Stimulated activated CD4-positive, alpha-beta T cell treated with anti-CD3 and anti-CD28 coated beads, Interleukin-1b, Interleukin-23, amount 100 ng/mL, for 1 hour (primary cell): Measurements from ENCODE around the gene GPR33.
"Not testable (repeated sequence)": the region's sequence is repeated elsewhere in the genome, so short reads cannot be mapped to it uniquely, and the experiment has no call there.

ENCODE experiments used
- DNase-seq, 2 donors: peaks; one replicate each; pipeline ENCODE4 v3.0.0-alpha.2; 2020; ENCODE audit warnings: low read depth in 2 of 2

Gene GPR33

GRCh38 chr14:31487886-31488285 lies at the start of gene GPR33:
Gene GPR33, minus strand, starts transcription at chr14:31488039. Its CDS starts 4,074 bp downstream, at chr14:31483965.
- no peak for DNase-seq

DNA sequence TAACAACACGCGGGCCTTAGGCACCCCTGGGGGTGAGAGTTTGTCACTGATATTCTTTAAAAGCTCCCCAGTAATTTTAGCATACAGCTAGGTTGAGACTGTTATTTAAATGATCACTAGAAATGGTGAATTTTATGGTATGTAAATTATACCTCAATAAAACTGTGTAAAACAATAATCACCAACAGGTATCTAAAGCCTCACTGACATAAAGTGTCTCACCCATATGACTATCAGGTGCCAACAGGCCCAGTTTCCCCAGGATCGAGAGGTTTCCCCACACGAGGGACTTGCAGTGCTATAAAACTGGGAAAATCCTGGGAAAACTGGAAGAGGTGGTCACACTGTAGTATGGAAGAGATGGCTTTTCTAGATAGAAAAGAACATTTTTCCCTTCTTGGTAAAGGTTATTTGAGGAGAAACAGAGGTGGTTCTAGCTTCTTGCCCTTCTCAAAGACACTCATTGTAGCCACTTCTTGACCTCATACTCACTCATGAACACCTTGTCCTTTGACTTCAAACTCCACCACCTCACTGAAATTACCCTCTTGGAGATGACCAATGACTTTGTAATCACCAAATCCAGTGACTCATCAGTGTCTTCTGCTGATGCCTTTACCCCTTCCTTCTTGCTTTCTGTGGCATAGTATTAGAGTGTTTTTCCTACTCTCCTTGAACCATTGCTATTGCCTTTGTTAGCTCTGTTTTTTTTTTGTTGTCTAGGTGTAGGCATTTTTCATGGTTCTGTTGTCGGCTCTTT lies 48.5 kb upstream of the GPR33 start:
- DNase-seq = no peak

- DNase-seq = no peak
Observed at GRCh38 chr14:31530136-31530535, 42.3 kb upstream of the GPR33 start.

DNA sequence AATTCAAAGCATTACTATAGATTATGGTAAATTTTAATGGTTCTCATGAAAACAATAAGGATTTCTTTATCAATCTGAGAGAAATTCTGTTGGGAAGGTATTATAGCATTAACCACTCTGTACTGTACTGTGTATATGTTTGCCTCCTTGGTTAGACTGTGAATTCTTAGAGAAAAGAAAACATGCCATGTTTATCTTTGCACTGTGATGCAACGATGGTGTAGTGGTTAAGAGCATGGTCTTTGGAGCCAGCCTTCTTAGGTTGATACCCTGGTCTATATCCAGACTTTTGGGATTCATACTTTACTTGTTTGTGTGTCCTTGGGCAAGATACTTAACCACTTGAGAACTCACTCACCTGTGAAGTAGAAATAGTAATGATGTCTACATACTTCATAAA lies 41.2 kb upstream of the GPR33 start:
- no peak for DNase-seq

GRCh38 chr14:31527546-31527945 lies 39.7 kb upstream of the GPR33 start:
- no peak for DNase-seq

DNA sequence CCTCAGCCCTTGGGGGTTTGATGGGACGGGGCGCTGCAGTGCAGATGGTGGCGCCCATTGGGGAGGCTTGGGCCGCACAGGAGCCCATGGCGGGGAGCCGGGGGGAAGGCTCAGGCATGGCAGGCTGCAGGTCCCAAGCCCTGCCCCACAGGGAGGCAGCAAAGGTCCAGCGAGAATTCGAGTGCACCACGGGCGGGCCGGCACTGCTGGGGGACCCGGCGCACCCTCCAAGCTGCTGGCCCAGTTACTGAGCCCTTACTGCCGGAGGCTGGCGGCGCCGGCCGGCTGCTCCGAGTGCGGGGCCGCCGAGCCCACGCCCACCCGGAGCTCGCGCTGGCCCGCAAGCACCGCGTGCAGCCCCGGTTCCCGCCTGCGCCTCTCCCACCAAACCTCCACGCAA lies 39.2 kb upstream of the GPR33 start:
- DNase-seq = no peak

DNA sequence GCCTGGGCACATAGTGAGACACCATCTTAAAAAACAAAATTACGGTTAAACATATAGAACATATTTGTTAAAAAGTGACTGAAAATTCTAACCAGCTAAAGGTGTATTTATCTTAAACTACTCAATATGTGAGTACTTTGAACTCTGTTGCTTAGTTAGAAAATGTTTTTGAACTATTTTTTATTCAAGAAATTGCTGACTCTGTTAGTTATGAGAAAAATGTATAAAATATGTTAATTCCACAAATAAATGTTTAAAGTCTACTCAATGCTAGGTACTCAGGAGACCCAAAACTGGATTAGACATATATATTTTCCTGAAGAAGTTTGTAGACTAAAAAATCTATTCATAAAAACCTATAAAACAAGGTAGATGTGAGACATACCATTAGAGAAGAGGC lies 23.0 kb upstream of the GPR33 start:
- DNase-seq = no peak

DNA sequence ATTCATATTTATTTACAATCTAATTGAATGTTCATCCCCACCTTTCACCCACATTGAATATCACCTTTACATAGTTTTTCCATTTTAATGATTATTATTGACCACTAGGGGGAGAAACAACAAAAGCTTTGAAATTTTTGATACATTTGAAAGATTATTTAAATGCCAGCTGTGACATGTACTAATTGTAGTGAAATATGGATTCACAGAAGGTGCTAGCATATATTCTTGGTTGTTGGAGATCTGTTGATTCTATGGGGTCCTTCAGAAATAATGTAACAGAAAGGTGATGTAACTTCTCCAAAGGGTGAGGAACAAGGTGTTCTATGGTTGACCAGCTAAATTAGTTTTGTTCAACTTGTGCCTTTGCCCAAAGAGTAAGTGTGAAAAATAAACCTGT lies 22.4 kb upstream of the GPR33 start:
- no peak for DNase-seq

- DNase-seq = no peak
Observed at GRCh38 chr14:31508135-31508534, 20.3 kb upstream of the GPR33 start.

DNA sequence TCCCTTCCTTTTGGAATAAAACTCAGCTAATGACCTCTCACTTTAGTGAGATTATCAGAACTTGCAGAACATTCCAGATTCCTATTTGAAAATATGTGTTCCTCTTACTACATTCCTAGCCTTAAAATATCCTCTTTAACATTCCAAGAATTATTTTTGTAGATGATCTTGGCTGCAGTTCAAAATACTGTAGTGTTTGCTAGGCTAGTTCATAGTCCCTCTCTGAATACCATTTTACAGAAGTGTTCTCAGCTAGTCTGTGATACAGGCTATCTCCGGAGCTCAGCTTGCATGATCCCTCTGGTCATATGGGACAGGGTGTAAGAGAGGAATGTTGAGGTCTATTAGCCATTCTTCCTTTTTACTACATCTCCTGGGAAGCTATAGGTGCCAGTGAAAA lies 17.6 kb upstream of the GPR33 start:
- no peak for DNase-seq

GRCh38 chr14:31501870-31502269 lies 14.0 kb upstream of the GPR33 start:
- no peak for DNase-seq

- DNase-seq = no peak
Observed at GRCh38 chr14:31492759-31493498, 5.1 kb upstream of the GPR33 start.

GRCh38 chr14:31489691-31490090 lies 1.9 kb upstream of the GPR33 start:
- no peak for DNase-seq

- no peak for DNase-seq
Observed at GRCh38 chr14:31486764-31487163, 1.1 kb downstream of the GPR33 start.

GRCh38 chr14:31484754-31485153 lies 3.1 kb downstream of the GPR33 start:
- DNase-seq = no peak

DNA sequence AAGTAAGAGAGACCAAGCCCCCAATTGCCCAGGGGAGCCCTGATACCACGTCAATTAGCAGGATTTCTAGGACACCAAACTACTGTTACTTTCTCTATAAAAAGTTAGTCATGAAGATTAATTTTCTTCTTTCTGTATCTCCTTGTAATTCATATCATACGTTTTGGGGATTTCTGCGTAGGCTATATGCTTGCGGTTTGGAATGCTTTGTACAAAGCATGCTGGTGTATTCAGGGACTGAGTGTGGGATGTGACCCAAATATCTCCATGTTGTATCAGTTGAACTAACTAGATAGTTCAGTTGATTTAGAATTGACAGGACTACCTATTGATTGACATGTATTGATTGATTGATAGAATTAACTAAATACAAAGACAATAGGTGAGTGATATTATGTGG lies 7.7 kb downstream of the GPR33 start:
- no peak for DNase-seq

DNA sequence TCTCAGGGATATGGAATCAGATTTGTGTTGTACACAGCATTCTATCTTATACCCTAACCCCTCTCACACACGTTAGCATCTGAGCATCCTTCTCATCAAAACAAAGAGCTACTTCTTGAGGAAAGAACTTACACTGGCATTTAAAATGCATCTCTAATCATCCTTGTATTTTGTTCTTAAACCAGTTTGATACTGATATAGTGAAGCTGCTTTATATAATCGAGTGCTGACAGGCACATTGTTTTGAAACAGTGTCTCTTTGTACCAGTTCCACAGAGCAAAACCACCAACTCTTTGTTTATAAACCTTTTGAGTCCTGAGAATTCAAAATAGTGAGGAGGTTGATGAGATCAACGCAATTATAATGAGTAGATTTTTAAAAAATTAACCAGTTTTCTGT lies 8.8 kb downstream of the GPR33 start:
- no peak for DNase-seq

DNA sequence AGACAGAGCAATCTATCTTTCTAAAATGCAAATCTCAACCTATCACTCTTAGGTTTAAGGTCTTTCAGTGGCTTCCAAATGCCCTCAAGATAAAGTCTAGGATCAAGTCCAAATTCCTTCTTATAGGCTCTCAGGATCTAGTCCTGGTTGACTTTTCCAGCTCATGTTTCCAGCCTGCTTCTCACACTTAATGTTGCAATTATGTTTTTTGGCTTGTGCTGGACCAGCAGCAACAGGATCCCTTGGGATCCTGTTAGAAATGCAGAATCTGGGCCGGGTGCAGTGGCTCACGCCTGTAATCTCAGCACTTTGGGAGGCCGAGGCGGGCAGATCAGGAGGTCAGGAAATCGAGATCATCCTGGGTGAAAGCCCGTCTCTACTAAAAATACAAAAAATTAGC lies 10.6 kb downstream of the GPR33 start:
- no peak for DNase-seq

GRCh38 chr14:31476131-31476866 lies 11.5 kb downstream of the GPR33 start:
- no peak for DNase-seq

DNA sequence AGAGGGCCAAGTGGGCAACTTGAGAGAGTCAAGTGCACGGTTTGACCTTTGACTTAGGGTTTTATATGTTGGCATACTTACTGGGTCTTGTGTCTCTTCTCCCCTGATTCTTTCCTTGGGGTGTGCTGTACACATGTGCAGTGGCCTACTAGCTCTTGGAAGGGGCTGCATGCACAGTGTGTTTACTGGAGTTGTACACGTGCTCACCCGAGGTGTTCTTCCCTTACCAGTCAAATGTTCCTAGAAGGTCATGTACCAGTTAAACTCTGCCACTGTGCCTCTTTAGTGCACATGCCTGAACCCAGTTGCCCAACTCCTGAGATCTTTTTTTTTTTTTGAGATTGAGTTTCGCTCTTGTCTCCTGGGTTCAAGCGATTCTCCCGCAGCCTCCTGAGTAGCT lies 21.3 kb downstream of the GPR33 start:
- DNase-seq = no peak

GRCh38 chr14:31465111-31465510 lies 22.7 kb downstream of the GPR33 start:
- DNase-seq = no peak

DNA sequence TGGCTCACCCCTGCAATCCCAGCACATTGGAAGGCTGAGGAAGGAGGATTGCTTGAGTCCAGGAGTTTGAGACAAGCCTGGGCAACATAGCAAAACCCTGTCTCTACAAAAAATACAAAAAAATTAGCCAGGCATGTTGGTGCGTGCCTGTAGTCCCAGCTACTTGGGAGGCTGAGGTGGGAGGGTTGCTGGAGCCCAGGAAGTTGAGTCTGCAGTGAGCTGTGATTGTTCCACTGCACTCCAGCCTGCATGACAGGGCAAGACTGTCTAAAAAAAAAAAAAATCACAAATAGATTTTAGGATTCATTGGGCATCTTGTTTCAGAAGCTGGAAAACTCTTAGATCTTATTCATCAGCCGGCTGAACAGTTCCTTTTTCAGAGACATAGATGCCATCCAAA lies 25.4 kb downstream of the GPR33 start:
- not testable (repeated sequence) for DNase-seq

DNA sequence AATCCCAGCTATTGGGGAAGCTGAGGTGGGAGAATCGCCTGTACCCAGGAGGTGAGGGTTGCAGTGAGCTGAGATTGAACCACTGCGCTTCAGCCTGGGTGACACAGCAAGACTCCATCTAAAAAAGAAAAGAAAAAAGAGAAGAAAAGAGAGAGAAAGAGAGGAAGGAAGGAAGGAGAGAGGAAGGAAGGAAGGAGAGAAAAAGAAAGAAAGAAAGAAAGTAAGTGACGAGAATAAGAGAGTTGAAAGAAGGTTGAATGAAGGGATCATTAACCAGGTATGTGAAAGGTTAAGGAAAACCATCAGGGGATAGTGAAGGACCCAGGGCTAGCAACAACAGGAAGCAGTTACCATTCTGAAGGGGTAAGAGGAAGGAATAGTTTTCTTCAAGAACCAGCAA lies 26.3 kb downstream of the GPR33 start:
- DNase-seq = no peak
